Lower lobe of right lung (tissue), 2 donors: ENCODE data around the gene CPT1C. TPM values are rescaled to one million over a fixed set of nuclear protein-coding genes. Genes with fewer than 3 reads are reported as not detected.

Source experiments
- ATAC-seq, 2 donors: fragments of 200-7000 bp; cut with Tn5 transposase; one replicate each; pipeline ENCODE4 v1.9.1; 2020 to 2022; ENCODE audit warnings: mild to moderate bottlenecking in 2 of 2, moderate library complexity in 2 of 2
- DNase-seq: peaks from one replicate; pipeline ENCODE4 v3.0.0-alpha.2; 2020
- H3K27ac ChIP-seq: fragments of 200-600 bp; one replicate; pipeline ENCODE4 v1.8.0; 2022
- H3K27me3 ChIP-seq: fragments of 200-600 bp; one replicate; pipeline ENCODE4 v1.8.0; 2022; ENCODE audit warnings: low read depth
- H3K36me3 ChIP-seq: fragments of 200-600 bp; one replicate; pipeline ENCODE4 v1.8.0; 2022; ENCODE audit warnings: mild to moderate bottlenecking
- H3K4me1 ChIP-seq: fragments of 200-600 bp; one replicate; pipeline ENCODE4 v1.8.0; 2022
- H3K4me3 ChIP-seq: fragments of 200-600 bp; one replicate; pipeline ENCODE4 v1.8.0; 2022; ENCODE audit warnings: mild to moderate bottlenecking
- H3K9me3 ChIP-seq: fragments of 200-600 bp; one replicate; pipeline ENCODE4 v1.8.0; 2022
- intact Hi-C: fragments of 100-400 bp; cut with DNase I; formaldehyde crosslinking; loops from one replicate; pipeline ENCODE4 v1.11.0; 2022
- total RNA-seq: library from RNA; stranded (reverse); fragmentation: NEBNext Ultra II Directional; extraction: Animal tissue kit (Norgen Biotek cat#: 25700); gene quantifications from one replicate; pipeline ENCODE4 v1.2.1, GENCODE V29; 2021
- TF ChIP-seq, protein P1 (sequence below): fragments of 200-600 bp; IDR thresholded peaks from one replicate; pipeline ENCODE4 v1.8.0; 2022; ENCODE audit warnings: antibody characterized with exemption, mild to moderate bottlenecking
- donor health status: DM: no; HTN: yes; CAD: no; lungs with severe emphysema.

Gene CPT1C
- total RNA-seq, 1 donor from 2014 or later: 3.8 TPM

GRCh38 chr19:49653466-49653806 lies 37.5 kb upstream of the CPT1C start:
- intact Hi-C loops: no loop called here
- no peaks in the 10 kb centered on the region for H3K9me3 ChIP-seq
- H3K4me3 ChIP-seq: no peak overlapping the region
- no peaks in the 10 kb centered on the region for H3K4me1 ChIP-seq
- H3K27ac ChIP-seq: no peak overlapping the region
- ATAC-seq: no peak
- H3K36me3 ChIP-seq: peaks cover 92% of the 10 kb centered on the region
- DNase-seq: no peak
- H3K27me3 ChIP-seq: no peaks in the 10 kb centered on the region
- TF ChIP-seq, protein P1, sequence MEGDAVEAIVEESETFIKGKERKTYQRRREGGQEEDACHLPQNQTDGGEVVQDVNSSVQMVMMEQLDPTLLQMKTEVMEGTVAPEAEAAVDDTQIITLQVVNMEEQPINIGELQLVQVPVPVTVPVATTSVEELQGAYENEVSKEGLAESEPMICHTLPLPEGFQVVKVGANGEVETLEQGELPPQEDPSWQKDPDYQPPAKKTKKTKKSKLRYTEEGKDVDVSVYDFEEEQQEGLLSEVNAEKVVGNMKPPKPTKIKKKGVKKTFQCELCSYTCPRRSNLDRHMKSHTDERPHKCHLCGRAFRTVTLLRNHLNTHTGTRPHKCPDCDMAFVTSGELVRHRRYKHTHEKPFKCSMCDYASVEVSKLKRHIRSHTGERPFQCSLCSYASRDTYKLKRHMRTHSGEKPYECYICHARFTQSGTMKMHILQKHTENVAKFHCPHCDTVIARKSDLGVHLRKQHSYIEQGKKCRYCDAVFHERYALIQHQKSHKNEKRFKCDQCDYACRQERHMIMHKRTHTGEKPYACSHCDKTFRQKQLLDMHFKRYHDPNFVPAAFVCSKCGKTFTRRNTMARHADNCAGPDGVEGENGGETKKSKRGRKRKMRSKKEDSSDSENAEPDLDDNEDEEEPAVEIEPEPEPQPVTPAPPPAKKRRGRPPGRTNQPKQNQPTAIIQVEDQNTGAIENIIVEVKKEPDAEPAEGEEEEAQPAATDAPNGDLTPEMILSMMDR: no peak

DNA sequence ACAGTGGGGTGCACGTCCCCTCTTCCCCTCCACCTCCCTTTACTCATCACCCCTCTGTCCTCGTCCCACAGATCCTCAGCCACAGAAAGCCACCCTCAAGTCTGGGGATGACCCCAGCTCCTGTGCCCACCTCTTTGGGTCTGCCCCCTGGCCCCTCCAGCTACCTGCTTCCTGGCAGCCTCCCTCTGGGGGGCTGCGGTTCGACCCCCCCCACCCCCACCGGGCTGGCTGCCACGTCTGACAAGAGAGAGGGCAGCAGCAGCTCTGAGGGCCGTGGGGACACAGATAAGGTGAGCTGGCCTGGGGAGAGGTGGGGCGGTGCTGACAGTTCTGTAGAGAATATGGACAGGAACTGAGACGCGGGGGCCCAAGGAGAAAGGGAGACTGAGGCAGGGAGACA lies 36.3 kb upstream of the CPT1C start:
- no peaks in the 10 kb centered on the region for H3K9me3 ChIP-seq
- intact Hi-C loops: no loop called here
- peaks cover 92% of the 10 kb centered on the region for H3K36me3 ChIP-seq
- no peak overlapping the region for H3K4me3 ChIP-seq
- no peaks in the 10 kb centered on the region for H3K27me3 ChIP-seq
- no peak for ATAC-seq
- TF ChIP-seq, protein P1: no peak
- H3K4me1 ChIP-seq: no peaks in the 10 kb centered on the region
- DNase-seq: no peak
- no peak overlapping the region for H3K27ac ChIP-seq

DNA sequence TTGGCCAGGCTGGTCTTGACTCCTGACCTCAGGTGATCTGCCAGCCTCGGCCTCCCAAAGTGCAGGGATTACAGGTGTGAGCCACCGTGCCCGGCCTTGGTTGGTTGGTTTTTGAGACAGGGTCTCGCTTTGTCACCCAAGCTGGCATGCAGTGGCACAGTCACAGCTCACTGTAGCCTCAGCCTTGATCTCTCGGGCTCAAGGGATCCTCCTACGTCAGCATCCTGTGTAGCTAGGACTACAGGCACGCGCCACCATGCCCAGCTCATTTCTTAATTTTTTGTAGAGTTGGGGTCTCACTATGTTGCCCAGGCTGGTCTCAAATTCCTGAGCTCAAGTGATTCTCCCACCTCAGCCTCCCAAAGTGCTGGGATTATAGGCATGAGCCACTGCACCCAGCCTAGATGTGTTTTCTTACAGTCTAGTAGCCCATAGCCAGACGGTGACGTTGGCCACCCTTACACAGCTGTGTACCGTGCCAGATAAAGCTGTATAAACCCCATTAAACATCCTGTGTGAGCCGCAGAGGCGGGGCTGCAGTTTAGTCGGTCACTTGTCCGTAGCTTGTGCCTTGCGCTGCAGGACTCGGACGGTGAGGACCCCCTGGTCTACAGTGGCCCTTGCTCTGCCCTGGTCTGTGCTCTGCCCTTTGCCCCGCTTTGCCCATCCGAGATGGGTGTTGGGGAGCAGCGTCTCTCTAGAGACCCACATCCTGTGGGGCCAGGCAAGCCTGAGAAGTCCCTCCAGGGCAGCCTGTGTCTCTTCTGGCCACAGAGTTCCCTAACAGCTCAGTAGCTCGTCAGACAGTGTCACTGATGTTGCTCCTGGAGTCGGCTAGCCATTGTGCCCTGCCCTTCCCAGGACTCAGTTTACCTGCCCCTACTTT lies 35.1 kb upstream of the CPT1C start:
- no peak for ATAC-seq
- H3K27me3 ChIP-seq: no peaks in the 10 kb centered on the region
- H3K27ac ChIP-seq: peak overlapping the region; percentile 18
- TF ChIP-seq, protein P1: no peak
- H3K9me3 ChIP-seq: no peaks in the 10 kb centered on the region
- peaks cover 93% of the 10 kb centered on the region for H3K36me3 ChIP-seq
- no peak overlapping the region for H3K4me3 ChIP-seq
- intact Hi-C loops: no loop called here
- no peak for DNase-seq
- no peaks in the 10 kb centered on the region for H3K4me1 ChIP-seq

GRCh38 chr19:49656456-49657109 lies 34.3 kb upstream of the CPT1C start:
- TF ChIP-seq, protein P1: no peak
- H3K27me3 ChIP-seq: no peaks in the 10 kb centered on the region

DNA sequence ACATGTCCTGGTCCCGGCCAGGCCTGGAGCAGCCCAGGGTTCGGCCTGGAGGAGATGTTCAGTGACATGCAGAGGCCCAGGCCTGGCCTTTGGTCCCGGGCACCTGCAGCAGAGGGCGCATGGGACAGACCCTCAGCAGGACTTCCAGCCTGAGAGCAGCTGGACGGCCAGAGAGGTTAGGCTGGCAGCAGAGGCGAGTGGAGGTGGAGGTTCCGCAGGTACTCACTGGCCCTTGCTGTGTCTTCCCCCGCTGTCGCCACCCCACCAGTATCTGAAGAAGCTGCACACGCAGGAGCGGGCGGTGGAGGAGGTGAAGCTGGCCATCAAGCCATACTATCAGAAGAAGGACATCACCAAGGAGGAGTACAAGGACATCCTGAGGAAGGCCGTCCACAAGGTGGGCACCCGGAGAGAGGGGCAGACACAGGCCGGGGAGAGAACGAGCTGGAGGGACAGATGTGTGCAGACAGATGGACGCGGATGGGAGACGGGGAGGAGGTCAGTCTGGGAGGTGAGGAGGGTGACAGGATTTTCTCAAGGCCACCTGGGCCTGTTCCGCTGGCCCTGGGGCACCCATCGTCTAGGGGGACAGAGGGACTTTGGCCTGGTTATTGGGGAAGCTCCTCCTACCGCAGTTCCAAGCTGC lies 33.3 kb upstream of the CPT1C start:
- Histone ChIP-seq H3K4me3 (no peak overlapping the region), H3K27me3 (no peaks in the 10 kb centered on the region), H3K27ac (no peak overlapping the region), H3K36me3 (peaks cover 100% of the 10 kb centered on the region), H3K9me3 (no peaks in the 10 kb centered on the region), H3K4me1 (no peaks in the 10 kb centered on the region)
- DNase-seq (no peak), ATAC-seq (no peak)
- intact Hi-C loops: no loop called here
- TF ChIP-seq, protein P1: no peak

More at GRCh38 chr19:49656456-49657109, 34.3 kb upstream of the CPT1C start:
- no peaks in the 10 kb centered on the region for H3K4me1 ChIP-seq
- H3K36me3 ChIP-seq: peaks cover 95% of the 10 kb centered on the region
- H3K27ac ChIP-seq: no peak overlapping the region
- no peak overlapping the region for H3K4me3 ChIP-seq
- intact Hi-C loops: no loop called here
- no peaks in the 10 kb centered on the region for H3K9me3 ChIP-seq
- DNase-seq: no peak
- ATAC-seq: no peak
